ENCODE data around the gene MIR17HG. TPM values are rescaled to one million over a fixed set of nuclear protein-coding genes. Genes with fewer than 3 reads are reported as not detected.
"Not testable (repeated sequence)": the region's sequence is repeated elsewhere in the genome, so short reads cannot be mapped to it uniquely, and the experiment has no call there.

Gene MIR17HG
- 4.5 and 5.9 TPM in 2 replicates for total RNA-seq

DNA sequence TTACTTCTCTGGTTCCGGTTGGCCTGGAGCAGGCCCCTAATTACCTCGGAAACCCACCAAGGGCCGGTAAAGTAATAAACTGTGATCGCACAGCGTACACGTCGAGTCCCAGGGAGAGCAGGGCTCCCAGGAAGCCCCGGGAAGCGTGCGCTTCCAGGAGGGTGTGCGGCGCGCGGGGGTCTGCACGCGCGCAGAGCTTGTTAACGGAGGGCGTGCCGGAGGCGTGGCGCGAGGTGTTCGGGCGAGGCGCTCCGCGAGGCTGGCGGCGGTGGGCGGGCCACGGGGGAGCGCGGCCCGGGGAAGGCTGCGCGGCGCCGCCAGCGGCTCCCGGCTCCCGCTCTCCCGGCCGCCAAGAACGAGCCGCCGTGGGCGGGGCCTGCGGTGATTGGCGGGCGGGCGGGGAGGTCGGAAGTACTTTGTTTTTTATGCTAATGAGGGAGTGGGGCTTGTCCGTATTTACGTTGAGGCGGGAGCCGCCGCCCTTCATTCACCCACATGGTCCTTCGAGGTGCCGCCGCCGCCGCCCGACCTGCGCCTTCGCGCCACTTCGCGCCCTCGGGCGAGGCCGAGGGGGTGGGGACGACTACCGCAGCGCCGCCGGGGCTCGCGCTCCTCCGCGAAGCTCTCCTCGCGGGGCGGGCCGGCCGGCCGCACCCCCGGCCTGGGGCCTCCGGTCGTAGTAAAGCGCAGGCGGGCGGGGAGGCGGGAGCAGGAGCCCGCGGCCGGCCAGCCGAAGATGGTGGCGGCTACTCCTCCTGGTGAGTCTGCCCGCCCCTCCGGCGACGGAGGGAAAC lies at the start of gene MIR17HG:
Gene MIR17HG, plus strand, starts transcription at position 486 of the 794 bp plus-strand sequence.
- peak; percentile 61 to 90 for DNase-seq (ENCODE audit: low read depth in 2 of 2)

DNA sequence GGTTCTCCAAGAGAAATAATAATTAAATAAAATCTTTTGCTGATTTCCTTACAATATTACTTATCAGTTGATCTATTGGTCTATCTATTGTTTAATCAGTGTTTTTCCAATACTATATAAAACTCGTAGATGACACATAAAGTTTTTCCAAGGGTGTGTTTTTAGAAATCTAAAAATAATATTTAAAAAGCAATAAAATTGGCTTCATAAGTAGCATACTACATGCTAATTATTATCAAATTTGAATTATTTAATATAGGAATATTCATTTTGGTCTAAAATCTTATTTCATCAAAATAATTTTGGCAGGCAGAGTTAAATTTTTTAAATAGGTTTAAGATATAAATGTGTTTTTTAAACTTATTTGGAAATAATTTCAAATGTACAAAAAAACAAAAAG lies 49.4 kb upstream of the MIR17HG start:
- DNase-seq (ENCODE audit: low read depth in 2 of 2), result no peak

DNA sequence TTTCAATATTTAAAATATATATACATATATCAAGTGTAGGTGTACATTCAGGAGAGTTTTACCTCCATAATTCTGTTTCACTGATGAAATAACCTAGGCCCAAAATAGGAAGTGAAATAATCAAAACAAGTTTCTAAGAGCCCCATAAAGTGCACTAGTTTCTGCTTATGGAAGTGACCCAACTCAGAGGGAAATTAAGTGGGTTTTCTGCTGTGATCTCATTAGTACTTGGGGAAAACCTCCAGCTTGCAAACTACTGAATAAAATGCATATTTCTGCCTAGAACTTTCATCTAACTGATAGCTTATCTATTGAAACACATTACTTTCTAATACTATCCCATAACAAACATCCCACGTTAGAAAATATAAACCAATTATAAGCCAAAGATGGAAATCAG lies 45.4 kb upstream of the MIR17HG start:
- DNase-seq (ENCODE audit: low read depth in 2 of 2), result no peak

DNA sequence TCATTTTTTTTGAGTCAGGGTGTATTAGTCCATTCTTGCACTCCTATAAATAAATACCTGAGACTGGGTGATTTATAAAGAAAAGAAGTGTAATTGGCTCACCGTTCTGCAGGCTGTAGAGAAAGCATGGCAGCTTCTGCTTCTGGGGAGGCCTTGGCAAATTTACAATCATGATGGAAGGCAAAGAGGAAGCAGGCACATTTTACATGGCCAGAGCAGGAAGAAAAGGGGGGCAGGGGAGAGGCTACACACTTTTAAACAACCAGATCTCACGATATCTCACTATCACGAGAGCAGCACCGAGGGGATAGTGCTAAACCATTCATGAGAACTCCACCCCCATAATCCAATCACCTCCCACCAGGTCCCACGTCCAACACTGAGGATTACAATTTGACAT lies 44.5 kb upstream of the MIR17HG start:
- DNase-seq (ENCODE audit: low read depth in 2 of 2), result no peak

DNA sequence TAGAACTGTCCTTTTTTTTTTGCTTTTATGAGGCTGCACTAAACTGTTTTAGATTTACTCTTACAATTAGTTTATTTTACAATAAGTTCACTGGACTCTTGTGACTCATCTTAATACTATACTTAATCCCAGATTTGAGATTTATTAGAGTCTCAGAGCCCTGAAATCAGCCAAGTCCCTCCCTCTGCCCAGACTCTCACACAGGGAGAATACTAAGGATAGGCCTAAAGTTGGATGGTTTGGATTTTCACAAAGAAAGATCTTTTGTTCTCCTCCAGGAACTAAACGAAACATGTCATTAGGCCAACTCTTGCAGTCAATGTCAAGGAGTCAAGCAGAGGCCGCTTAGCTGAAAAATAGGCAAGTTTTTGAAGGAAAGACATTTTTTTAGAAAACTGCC lies 42.7 kb upstream of the MIR17HG start:
- DNase-seq (ENCODE audit: low read depth in 2 of 2), result no peak

DNA sequence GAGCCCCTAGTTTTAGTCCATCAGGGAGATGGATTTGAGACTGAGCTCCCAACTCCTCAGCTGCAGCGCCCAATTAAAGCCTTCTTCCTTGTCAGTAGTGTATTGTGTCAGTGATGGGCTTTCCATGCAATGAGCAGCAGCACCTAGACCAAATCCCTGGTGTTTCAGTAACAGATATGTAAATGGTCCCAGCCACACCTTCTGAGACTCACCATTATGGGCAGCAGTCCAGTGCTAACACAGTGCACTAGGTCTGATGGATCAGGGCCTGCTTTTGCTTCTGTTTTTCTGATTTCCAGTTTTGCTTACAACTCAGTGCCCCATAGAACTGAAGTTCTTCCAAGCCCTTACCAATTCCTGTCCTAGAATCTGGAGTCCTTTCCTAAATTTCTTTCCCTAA lies 41.8 kb upstream of the MIR17HG start:
- no peak for DNase-seq (ENCODE audit: low read depth in 2 of 2)

DNA sequence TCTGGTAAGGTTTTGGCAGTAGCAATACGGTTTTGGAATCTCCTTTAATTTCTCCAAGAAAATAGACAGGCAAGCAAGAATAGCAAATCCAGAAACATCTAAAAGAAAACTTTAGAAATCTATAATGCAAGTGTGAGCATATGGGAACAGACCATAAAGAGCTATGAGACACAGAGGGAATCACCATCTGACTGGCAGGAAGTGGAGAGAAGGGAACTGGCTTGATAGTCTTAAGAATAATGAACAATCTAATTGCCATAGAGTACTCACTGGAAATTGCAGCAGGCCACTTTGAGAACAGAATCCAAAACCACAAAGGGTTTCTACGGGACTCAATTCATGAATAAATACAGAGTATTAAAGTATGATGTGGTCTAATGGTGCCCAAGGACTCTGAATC lies 39.6 kb upstream of the MIR17HG start:
- DNase-seq (ENCODE audit: low read depth in 2 of 2), result no peak

DNA sequence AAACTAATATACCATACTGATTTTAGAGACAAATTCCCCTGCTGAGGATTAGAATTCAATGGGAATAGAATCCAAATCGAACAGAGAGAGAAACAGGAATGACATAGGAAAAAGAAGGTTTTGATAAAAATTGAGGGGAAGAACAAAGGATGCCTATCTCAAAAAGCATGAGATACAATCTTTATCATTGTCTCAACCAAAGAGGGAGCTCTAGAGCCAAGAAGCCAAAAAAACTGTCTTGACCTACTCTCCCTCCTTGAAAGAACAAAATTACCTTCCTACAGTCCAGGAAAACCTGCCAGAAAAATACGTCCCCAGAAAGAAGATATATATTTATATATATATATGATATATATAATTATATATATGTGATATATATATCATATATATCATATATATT lies 39.2 kb upstream of the MIR17HG start:
- no peak for DNase-seq (ENCODE audit: low read depth in 2 of 2)

DNA sequence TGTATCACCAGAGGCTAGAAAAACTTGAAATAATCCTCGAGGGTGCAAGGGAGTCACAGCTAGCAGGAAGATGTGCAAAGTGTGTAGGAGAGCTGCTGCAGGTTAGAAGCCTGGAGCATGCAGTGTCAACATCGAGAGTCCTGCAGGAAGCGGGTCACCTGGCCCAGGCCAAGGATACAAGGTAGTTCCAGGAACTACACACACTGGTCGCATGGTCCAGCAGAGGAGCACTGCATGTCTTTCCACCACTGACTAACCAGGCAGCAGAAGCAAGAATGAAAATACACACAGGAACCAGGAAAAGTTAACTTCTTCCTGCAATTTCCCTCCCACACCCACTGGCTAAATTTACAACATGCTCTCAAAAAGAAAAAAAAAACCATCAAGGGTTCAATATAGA lies 36.0 kb upstream of the MIR17HG start:
- DNase-seq (ENCODE audit: low read depth in 2 of 2), result no peak

DNA sequence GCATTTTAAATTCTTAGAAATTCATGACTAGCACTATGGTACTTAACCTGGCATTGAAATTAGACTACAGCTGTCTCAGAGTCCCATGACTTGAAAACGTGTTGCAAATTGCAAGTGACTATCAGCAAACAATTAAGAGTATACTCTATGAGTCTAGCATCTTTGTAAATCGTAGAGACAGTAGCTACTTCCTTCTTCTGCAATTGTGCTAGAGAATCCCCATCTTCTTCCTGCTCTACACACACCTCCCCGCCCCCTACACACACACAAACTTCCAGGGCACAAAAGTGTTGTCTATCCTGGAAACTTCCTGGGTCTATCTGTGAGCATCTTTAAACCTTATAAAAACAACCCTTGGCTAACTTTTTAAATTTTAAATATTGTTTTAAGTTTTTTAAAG lies 35.2 kb upstream of the MIR17HG start:
- DNase-seq (ENCODE audit: low read depth in 2 of 2), result no peak

DNA sequence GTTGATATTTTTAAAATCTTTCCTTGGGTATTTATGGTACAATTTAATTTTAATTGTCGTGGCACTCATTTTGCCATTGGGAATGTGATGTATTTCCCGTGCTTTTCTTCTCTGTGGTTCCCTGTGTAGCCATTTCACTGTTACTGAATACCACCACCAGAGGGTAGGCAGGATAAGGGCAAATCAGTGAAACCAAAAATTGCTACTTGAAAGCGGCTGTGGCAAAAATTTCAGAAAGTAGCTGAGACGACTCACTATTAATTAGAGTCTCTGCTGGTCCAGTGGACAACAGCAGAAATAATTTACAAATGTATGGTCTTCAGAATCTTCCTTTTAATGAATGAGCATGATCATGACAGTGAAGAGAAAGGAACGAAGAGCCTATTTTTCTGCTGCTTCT lies 34.4 kb upstream of the MIR17HG start:
- peak; percentile 16 to 49 for DNase-seq (ENCODE audit: low read depth in 2 of 2)

DNA sequence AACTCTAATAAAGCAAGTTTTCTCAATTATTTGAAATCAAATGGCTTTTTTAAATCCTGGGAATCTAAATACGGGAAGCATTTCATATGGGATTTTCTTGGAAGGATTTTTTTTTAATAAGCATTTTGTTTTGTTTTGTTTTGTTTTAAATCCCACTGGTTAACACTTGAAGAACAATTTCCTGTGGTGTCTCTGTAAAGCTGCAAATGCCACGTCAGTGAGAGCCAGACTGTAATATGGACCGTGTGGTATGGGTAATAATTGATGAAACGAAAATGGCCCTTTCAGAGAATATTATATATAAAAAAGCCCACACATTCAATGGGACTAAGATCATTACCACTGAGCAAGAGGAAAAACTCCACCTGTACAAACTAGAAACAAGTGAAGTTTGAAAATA lies 33.9 kb upstream of the MIR17HG start:
- no peak for DNase-seq (ENCODE audit: low read depth in 2 of 2)

DNA sequence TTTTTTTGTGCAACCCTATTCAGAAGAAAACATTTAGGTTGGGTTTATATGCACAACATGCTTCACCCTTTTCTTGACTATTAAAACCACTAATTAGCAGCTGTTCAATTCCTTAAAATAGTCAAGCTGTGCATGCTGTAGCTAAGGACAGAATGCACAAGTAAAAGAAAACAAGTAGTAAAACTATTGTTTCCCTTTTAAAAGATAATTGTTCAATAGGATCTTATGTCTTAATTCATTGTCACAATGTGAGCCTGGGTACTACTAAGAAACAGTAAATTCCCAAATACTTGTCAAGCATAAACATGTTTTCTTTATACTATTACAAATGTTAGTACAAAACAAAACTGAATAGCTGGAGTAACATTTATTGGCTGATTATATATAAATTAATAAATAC lies 32.6 kb upstream of the MIR17HG start:
- DNase-seq (ENCODE audit: low read depth in 2 of 2), result no peak

DNA sequence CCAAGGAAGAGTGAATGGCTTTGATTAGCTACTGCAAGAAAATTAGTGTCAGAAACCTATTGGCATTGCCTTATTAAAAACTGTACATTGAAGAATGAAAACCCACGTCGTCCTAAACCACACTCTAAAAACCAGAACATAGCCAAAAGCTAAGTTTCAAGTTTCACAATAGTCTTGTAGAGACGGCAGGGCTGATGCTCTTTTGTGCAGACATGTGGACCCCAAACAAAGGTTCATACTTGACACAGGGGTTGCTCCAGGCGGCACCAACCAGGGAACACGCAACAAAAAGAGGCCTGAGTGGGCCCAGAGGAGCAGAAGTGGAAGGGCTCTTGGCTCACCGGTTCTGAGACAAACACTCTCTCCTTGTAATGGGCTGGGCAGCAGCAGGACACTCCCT lies 28.6 kb upstream of the MIR17HG start:
- no peak for DNase-seq (ENCODE audit: low read depth in 2 of 2)

DNA sequence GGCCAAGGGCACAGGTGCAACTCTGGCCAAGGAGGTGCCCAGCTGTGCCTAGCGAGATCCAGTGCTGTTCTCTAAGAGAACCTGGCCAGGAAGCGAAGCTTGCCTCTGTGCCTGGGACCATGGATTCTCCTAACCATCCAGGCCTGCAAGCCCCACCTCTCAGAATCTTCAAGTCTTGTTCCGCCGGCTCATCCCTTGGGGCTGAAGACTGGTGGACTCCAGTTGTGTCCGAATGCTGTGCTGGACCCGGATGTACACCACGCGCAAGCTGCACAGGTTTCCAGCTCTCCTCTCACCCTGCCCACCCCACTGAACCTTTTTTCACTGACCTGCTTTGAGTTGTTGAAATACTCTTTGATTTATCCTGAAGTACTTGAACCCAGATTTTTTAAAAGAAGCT lies 27.5 kb upstream of the MIR17HG start:
- DNase-seq (ENCODE audit: low read depth in 2 of 2), result no peak

DNA sequence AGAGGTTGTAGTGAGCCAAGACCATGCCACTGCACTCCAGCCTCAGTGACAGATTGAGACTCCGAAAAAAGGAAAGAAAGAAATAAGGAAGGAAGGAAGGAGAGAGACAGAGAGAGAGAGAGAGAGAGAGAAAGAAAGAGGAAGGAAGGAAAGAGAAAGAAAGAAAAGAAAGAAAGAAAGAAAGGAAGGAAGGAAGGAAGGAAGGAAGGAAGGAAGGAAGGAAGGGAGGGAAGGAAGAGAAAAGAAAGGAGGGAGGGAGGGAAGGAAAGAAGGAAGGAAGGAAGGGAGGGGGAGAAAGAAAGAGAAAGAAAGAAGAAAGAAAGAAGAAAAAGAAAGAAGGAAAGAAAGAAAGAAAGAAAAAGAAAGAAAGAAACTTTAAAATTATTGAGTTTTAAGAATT lies 26.5 kb upstream of the MIR17HG start:
- not testable (repeated sequence) for DNase-seq (ENCODE audit: low read depth in 2 of 2)

DNA sequence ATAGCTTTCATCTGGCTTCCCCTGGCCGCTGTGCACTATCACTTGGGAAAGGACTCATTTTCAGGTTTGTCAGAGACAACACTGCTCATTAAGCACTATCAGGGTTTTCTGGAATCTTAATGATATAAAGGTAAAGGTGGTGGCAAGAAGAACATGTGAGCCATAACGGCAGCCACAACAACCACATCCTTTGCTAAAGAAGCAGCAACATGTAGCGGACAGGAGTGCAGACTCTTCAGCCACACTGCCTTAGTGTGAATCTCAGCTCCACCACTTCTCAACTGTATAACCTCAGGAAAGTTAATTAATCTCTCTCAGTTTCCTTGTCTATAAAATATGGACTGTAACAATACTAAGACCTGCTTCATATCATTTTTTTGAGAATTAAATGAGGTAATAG lies 24.1 kb upstream of the MIR17HG start:
- DNase-seq (ENCODE audit: low read depth in 2 of 2), result no peak

DNA sequence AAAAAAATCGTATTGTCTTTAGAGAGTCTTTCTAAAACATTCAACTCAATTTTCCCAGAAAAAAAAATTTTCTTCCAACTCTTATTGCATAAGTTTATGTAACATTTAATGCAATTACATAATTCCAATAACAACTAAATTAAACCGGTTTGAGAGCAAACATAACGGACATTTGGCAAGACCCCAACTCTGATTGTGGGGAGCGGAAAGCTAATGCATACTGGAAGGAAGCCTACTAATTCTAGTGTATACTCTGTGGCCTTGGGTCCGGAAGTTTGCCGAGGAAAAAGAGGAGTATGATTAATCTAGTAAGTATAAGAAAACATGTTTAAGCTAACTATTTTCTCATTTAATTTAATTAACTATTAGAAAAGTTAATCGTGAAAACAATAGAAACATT lies 21.3 kb upstream of the MIR17HG start:
- DNase-seq (ENCODE audit: low read depth in 2 of 2), result peak in 1 of 2 donors; percentile 67

DNA sequence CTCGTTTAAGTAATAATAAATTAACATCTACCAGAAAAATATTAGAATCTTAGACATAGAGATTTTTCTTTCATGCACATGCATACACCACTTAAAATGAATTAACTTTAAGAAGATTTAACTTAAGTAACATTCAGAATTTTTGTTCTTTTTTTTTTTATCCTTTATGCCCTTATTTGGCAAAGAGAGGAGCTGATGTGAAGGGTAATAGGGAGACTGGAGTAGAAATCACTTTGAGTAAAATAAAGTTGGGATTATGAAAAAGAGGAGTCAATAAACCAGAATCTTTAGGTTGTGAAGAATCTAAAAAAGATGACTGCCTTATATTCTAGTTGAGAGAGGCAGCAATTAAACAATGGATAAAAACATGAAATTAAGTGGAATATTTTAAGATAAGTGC lies 18.8 kb upstream of the MIR17HG start:
- DNase-seq (ENCODE audit: low read depth in 2 of 2), result no peak

DNA sequence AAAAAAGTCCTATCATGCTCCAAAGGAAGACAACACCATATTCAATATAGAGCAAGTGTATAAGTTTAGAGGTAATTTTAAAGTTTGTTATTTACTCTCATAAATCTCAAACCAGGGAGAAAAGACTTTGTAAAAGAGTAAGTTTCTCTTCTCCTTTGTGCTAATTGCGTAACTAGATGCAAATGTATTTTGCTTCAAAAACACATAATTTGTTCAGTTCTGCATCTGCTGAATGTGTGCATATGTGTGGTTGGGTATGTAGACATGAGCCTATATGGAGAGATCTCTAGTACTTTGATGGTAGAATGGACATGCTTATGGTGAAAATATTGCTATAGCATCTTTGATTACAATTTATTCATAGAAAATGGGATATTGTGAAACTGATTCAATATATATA lies 17.8 kb upstream of the MIR17HG start:
- no peak for DNase-seq (ENCODE audit: low read depth in 2 of 2)

DNA sequence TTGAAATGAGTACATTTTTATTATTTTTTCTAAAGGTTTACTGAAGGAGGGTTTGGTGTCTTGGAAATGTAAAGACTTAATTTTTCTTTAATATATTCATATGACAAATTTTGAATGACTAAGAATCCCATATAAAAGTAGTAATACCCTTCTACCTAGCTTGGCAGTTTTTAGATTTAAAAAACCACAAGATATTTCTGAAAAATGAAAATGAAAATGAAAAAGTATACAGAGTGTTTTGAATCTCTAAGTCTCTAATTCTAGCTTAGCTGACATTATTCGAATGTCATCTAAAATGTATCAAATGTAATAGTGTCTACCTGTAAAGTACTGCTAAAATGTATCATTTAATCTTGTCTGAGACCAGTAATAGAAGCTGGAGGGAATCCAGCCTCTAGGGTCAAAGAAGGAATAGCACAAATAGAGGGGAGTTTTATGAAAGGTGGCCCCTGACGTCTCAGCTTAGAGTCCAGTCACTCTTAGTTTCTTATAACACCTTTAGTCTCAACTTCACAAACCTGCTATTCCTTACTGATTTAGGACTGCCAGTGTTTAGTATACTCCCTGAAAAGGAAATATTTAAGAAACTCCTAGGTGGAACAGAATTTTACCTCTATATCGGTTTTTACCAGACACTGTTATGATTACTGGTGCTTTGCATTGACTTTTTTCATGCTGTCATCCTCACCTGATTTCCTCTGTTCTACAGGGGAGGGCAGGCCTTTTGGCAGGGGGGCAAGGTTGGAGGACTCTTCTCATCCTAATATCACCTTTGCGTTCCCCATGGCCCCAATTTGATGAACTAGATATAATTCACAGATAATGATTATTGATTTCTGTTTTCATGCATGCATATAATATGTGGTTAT lies 16.2 kb upstream of the MIR17HG start:
- DNase-seq (ENCODE audit: low read depth in 2 of 2), result no peak

DNA sequence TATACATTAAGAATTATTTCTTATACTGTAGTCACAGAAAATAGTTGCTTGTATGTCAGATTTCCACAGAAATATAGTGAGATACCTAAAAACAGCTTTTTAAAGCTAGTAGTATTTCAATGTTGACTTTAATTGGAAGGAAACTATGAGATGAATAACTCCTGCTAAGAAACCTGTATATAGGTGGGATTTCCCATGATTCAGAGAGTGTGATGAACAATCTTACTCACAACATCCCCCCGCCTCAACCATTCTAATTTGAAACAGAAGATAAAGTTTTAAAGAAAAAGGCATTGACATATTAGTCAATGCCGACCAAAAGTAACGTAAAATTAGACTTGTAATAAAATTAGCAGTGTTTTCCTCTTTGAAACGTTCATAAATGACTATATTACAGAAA lies 1.4 kb upstream of the MIR17HG start:
- no peak for DNase-seq (ENCODE audit: low read depth in 2 of 2)

DNA sequence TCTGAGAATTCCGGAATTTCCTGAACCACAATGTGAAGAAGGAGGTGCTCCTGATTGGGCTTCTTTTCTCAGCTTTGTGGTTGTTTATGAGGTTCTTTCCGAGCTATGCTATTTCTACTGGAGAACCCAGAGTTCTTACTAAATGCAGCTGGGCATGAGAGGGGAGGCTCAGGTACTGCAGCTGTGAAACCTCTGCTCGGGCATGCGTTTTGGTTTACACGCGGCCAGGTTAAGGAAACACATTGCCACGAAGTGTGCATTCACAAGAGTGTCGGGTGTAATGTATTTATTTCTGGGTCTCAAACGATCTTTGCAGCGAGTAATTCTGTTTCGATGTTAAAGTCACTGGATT lies 661 bp upstream of the MIR17HG start:
- peak in 1 of 2 donors; percentile 5 for DNase-seq (ENCODE audit: low read depth in 2 of 2)
